Natural killer cell (primary cell): Measurements from ENCODE around the gene HOXA2. TPM values are rescaled to one million over a fixed set of nuclear protein-coding genes. Genes with fewer than 3 reads are reported as not detected.

Experiments
- ATAC-seq, 3 donors: fragments of 150-1000 bp in 2 of 3; fragments of 200-7000 bp in 1 of 3; cut with Tn5 transposase; 1 replicate in 1 of 3; 2 replicates in 2 of 3; pipeline ENCODE4 v1.10.0; 2021; ENCODE audit warnings: mild to moderate bottlenecking in 2 of 3, moderate library complexity in 2 of 3
- DNase-seq, 2 donors: peaks; one replicate each; pipeline versions ENCODE4 v3.0.0 to v3.0.0-alpha.2; 2013 to 2021; ENCODE audit warnings: mixed read lengths in 1 of 2
- H3K27ac ChIP-seq: one replicate; pipeline ENCODE4 v1.5.1; 2013; ENCODE audit warnings: mild to moderate bottlenecking, low read length
- H3K27me3 ChIP-seq: one replicate; pipeline ENCODE4 v1.6.1; 2013; ENCODE audit warnings: low read length; ENCODE audit not compliant: control insufficient read depth, insufficient read depth
- H3K36me3 ChIP-seq: one replicate; pipeline ENCODE4 v1.6.1; 2013; ENCODE audit warnings: low read length; ENCODE audit not compliant: control insufficient read depth, insufficient read depth
- H3K4me1 ChIP-seq: one replicate; pipeline ENCODE4 v1.6.1; 2013; ENCODE audit warnings: low read length; ENCODE audit not compliant: control insufficient read depth, insufficient read depth
- H3K4me3 ChIP-seq: one replicate; pipeline ENCODE4 v1.5.1; 2013; ENCODE audit warnings: low read length
- H3K9me3 ChIP-seq: one replicate; pipeline ENCODE4 v1.6.1; 2013; ENCODE audit warnings: low read length; ENCODE audit not compliant: control insufficient read depth, insufficient read depth
- H3K27ac Mint-ChIP-seq, 2 donors: one replicate each; pipeline ENCODE4 v1.8.0; 2022; ENCODE audit warnings: mild to moderate bottlenecking in 2 of 2, mixed read lengths in 2 of 2, moderate library complexity in 1 of 2
- H3K27me3 Mint-ChIP-seq, 2 donors: one replicate each; pipeline ENCODE4 v1.8.0; 2022; ENCODE audit warnings: low read depth in 2 of 2, mixed read lengths in 2 of 2
- H3K36me3 Mint-ChIP-seq: one replicate; pipeline ENCODE4 v1.8.0; 2022; ENCODE audit warnings: mixed read lengths
- H3K4me1 Mint-ChIP-seq, 2 donors: one replicate each; pipeline ENCODE4 v1.8.0; 2022; ENCODE audit warnings: mixed read lengths in 2 of 2
- H3K4me3 Mint-ChIP-seq: one replicate; pipeline ENCODE4 v1.8.0; 2022; ENCODE audit warnings: mild to moderate bottlenecking, moderate library complexity, mixed read lengths
- H3K9me3 Mint-ChIP-seq, 2 donors: one replicate each; pipeline ENCODE4 v1.8.0; 2022; ENCODE audit warnings: mixed read lengths in 2 of 2
- CTCF ChIP-seq: fragments of 200-600 bp; IDR thresholded peaks from one replicate; pipeline ENCODE4 v1.8.0; 2022; ENCODE audit warnings: antibody characterized with exemption
- WGBS: methylation state at CpG from one replicate; pipeline ENCODE4 v1.1.7; 2013; ENCODE audit warnings: missing lambda C conversion rate; ENCODE audit not compliant: insufficient coverage; 5-methylcytosine and 5-hydroxymethylcytosine counted together
- intact Hi-C: fragments of 100-400 bp; cut with micrococcal nuclease; formaldehyde crosslinking; loops from one replicate; pipeline ENCODE4 v1.14.2; 2022
- total RNA-seq, 4 donors: library from RNA; stranded (reverse); fragments of 120-200 nt in 1 of 4; gene quantifications; one replicate each; pipeline versions ENCODE4 v1.2.3 to v1.2.4, GENCODE V29; 2013 to 2022

HOXA2 gene
- total RNA-seq, 3 donors from 2014 or later (not counting 1 experiment from before 2014, with no cell fraction given), result not detected

DNA sequence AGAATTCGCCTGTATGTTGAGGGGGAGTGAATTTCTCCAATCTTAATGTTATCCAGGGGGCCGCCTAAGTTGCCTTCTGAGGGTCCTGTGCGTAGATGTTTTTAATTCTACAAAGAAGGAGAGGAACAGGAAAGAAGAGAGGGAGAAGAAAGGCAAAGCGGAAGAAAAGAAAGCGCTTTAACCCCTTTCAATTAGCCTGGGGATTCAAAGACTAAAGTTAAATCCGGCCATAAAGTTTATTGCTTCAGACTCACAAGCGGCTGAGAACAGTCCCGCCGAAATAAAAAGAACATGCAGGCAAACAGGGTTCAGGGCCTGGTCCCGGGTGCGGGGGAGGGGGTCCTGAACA lies 36.5 kb upstream of the HOXA2 start:
- Mint-ChIP-seq H3K27ac (no peak overlapping the region), H3K36me3 (no peaks in the 10 kb centered on the region), H3K4me3 (no peak overlapping the region), H3K27me3 (peaks cover 41 to 65% of the 10 kb centered on the region in 2 donors), H3K9me3 (no peaks in the 10 kb centered on the region), H3K4me1 (peaks cover 0 to 10% of the 10 kb centered on the region in 2 donors)
- Histone ChIP-seq H3K9me3 (no peaks in the 10 kb centered on the region), H3K36me3 (no peaks in the 10 kb centered on the region), H3K27me3 (peaks cover 7% of the 10 kb centered on the region), H3K4me3 (no peak overlapping the region), H3K27ac (no peak overlapping the region), H3K4me1 (peaks cover 2% of the 10 kb centered on the region)
- ATAC-seq (no peak), DNase-seq (no peak)
- no peak for TF ChIP-seq CTCF
- intact Hi-C loops, result no loop called here
- WGBS, result 96% methylated on average over 11 of the region's 11 CpGs

DNA sequence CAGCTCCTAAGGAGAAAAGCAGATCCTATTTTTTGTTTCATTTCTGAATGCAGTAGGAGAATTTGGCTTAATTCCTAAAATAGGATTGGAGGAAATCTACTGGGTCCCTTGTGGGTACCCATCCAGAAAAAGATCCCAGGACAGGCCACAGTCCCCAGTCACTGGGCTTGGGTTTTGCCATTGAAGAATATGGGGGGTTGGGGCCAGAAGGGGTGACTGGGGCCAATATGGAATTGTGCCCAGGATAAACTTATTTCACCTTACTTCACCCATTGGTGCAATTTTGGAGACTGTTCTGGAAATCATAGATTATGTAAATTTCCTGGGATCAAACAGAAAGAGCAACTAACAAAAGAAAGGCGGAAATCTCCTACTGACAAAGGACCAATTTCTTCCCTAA lies 36.0 kb upstream of the HOXA2 start:
- no peaks in the 10 kb centered on the region for H3K36me3 Mint-ChIP-seq
- intact Hi-C loops, result no loop called here
- Histone ChIP-seq H3K9me3 (no peaks in the 10 kb centered on the region), H3K27me3 (peaks cover 6% of the 10 kb centered on the region), H3K27ac (no peak overlapping the region), H3K4me1 (no peaks in the 10 kb centered on the region), H3K36me3 (no peaks in the 10 kb centered on the region), H3K4me3 (no peak overlapping the region)
- no peak overlapping the region for H3K27ac Mint-ChIP-seq
- H3K4me3 Mint-ChIP-seq, result no peak overlapping the region
- H3K9me3 Mint-ChIP-seq, result no peaks in the 10 kb centered on the region
- peaks cover 0 to 10% of the 10 kb centered on the region in 2 donors for H3K4me1 Mint-ChIP-seq
- ATAC-seq (no peak), DNase-seq (no peak)
- TF ChIP-seq CTCF, result no peak
- WGBS, result 83% methylated on average over 1 of the region's 1 CpG
- H3K27me3 Mint-ChIP-seq, result peaks cover 44 to 68% of the 10 kb centered on the region in 2 donors

GRCh38 chr7:27137640-27138315 lies 35.3 kb upstream of the HOXA2 start:
- peaks cover 48 to 67% of the 10 kb centered on the region in 2 donors for H3K27me3 Mint-ChIP-seq
- intact Hi-C loops, result no loop called here
- WGBS, result 95% methylated on average over 2 of the region's 2 CpGs
- DNase-seq (no peak), ATAC-seq (no peak)
- no peak for TF ChIP-seq CTCF
- H3K4me1 Mint-ChIP-seq, result peaks cover 0 to 6% of the 10 kb centered on the region in 2 donors
- H3K36me3 Mint-ChIP-seq, result no peaks in the 10 kb centered on the region
- H3K4me3 Mint-ChIP-seq, result no peak overlapping the region
- no peaks in the 10 kb centered on the region for H3K4me1 ChIP-seq
- peaks cover 6% of the 10 kb centered on the region for H3K27me3 ChIP-seq
- H3K4me3 ChIP-seq, result no peak overlapping the region
- no peaks in the 10 kb centered on the region for H3K9me3 ChIP-seq
- no peak overlapping the region for H3K27ac ChIP-seq
- no peaks in the 10 kb centered on the region for H3K9me3 Mint-ChIP-seq
- no peak overlapping the region for H3K27ac Mint-ChIP-seq
- H3K36me3 ChIP-seq, result no peaks in the 10 kb centered on the region

DNA sequence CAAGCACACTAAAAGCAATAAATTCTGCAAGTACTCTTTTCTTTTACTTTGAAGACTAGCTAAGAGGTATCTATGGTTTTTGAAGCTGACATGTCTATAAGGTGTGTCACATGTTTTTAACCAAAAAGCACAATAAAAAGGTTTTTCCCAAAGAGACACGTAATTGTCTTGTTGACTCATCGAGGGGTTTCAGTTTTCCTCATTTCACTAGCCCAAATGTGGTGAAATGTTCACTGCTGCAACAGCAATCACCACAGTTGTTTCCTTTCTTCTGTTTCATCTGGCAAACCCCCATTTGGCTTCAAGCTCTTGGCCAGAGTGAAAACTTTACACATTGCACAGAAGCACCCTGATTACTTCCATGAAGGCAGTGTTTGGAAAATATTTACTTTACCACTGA lies 31.9 kb upstream of the HOXA2 start:
- Mint-ChIP-seq H3K36me3 (no peaks in the 10 kb centered on the region), H3K4me3 (no peak overlapping the region), H3K4me1 (no peaks in the 10 kb centered on the region), H3K9me3 (no peaks in the 10 kb centered on the region), H3K27me3 (peaks cover 38 to 50% of the 10 kb centered on the region in 2 donors), H3K27ac (no peak overlapping the region)
- 23% methylated on average over 2 of the region's 2 CpGs for WGBS
- Histone ChIP-seq H3K4me1 (no peaks in the 10 kb centered on the region), H3K4me3 (no peak overlapping the region), H3K36me3 (no peaks in the 10 kb centered on the region), H3K27ac (no peak overlapping the region), H3K27me3 (peaks cover 6% of the 10 kb centered on the region), H3K9me3 (no peaks in the 10 kb centered on the region)
- TF ChIP-seq CTCF, result no peak
- ATAC-seq, result no peak
- DNase-seq, result peak in 1 of 2 donors; percentile 15
- intact Hi-C loops, result no loop called here
